DND-41 (cell line): ENCODE data around the gene TMTC1.
A peak's percentile ranks its signal among the peaks of the same experiment; 100 is the strongest.

ENCODE experiments used
- ATAC-seq: fragments of 200-7000 bp; cut with Tn5 transposase; 3 replicates; pipeline ENCODE4 v1.9.1; 2021; ENCODE audit warnings: low read depth; ENCODE audit not compliant: insufficient read depth
- DNase-seq: peaks from one replicate; pipeline ENCODE4 v3.0.0-alpha.2; 2020
- H2AFZ ChIP-seq: 2 replicates; pipeline ENCODE4 v1.6.0; 2012; ENCODE audit warnings: low read depth, low read length
- H3K27ac ChIP-seq: 2 replicates; pipeline ENCODE4 v1.5.1; 2012; ENCODE audit warnings: low read length, inconsistent platforms
- H3K27me3 ChIP-seq: fragments of 200-600 bp; sonication (generic); 2 replicates; pipeline ENCODE4 v1.6.0; 2012; ENCODE audit warnings: low read length, mild to moderate bottlenecking, inconsistent platforms; ENCODE audit not compliant: insufficient read depth, poor library complexity
- H3K36me3 ChIP-seq: 2 replicates; pipeline ENCODE4 v1.5.1; 2012; ENCODE audit warnings: low read length, inconsistent platforms; ENCODE audit not compliant: insufficient read depth
- H3K4me1 ChIP-seq: 2 replicates; pipeline ENCODE4 v1.5.1; 2012; ENCODE audit warnings: mild to moderate bottlenecking, low read length; ENCODE audit not compliant: insufficient read depth
- H3K4me2 ChIP-seq: 2 replicates; pipeline ENCODE4 v1.6.0; 2012; ENCODE audit warnings: mild to moderate bottlenecking, moderate library complexity, low read length, inconsistent platforms; ENCODE audit not compliant: insufficient read depth
- H3K4me3 ChIP-seq, 2 experiments: fragments of 200-600 bp in 1 of 2; shearing (Covaris generic) in 1 of 2; 2 replicates each; pipeline ENCODE4 v1.5.1; 2012 to 2016; ENCODE audit warnings: inconsistent platforms in 2 of 2, low read length in 2 of 2, mild to moderate bottlenecking in 2 of 2, low read depth in 1 of 2, moderate library complexity in 1 of 2
- H3K79me2 ChIP-seq: 2 replicates; pipeline ENCODE4 v1.6.0; 2012; ENCODE audit warnings: low read length, inconsistent platforms; ENCODE audit not compliant: insufficient read depth
- H3K9ac ChIP-seq: 2 replicates; pipeline ENCODE4 v1.6.0; 2012; ENCODE audit warnings: low read depth, mild to moderate bottlenecking, inconsistent platforms, low read length, moderate library complexity
- H3K9me3 ChIP-seq: 2 replicates; pipeline ENCODE4 v1.5.1; 2012; ENCODE audit warnings: low read length, moderate library complexity, mild to moderate bottlenecking, inconsistent platforms; ENCODE audit not compliant: insufficient read depth, severe bottlenecking
- H4K20me1 ChIP-seq: 2 replicates; pipeline ENCODE4 v1.6.0; 2012; ENCODE audit warnings: low read length; ENCODE audit not compliant: insufficient read depth
- EZH2 ChIP-seq: IDR thresholded peaks from 3 replicates; pipeline ENCODE4 v1.6.1; 2012; ENCODE audit warnings: borderline replicate concordance, low read depth, mild to moderate bottlenecking, moderate library complexity, low read length, inconsistent platforms; ENCODE audit not compliant: severe bottlenecking
- TF ChIP-seq, protein P1 (sequence below): IDR thresholded peaks from 2 replicates; pipeline ENCODE4 v1.5.1; 2012; ENCODE audit warnings: borderline replicate concordance, low read length, moderate library complexity, mild to moderate bottlenecking; ENCODE audit not compliant: poor library complexity, severe bottlenecking; ENCODE audit errors: extremely low read depth

TMTC1 gene

DNA sequence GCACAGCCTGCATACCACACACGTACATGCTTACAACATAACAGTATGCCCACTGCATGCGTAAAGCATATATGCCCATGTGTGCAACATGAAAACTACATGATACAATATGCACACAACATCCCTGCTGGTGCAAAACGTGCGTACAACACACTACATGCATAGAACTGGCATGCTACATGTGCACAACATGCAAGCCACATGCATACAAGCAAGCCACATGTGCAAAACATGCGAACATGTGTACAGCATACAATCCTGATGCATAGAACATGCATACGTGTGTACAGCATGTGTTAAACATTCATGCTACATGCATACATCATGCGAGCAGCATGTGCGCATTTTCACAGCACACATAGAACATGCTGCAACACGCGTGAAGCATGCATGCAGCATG is 8.4 kb upstream of the TMTC1 start:
- Histone ChIP-seq H3K4me1 (no peaks in the 10 kb centered on the region), H3K27ac (no peak overlapping the region), H3K79me2 (no peaks in the 10 kb centered on the region), H3K4me3 (0 out of 4 replicates have a peak overlapping the region, but pooled peaks of 1 of the 2 experiments have one; percentile 3), H4K20me1 (no peaks in the 10 kb centered on the region), H2AFZ (no peak overlapping the region), H3K9ac (no peak overlapping the region), H3K4me2 (no peak overlapping the region), H3K27me3 (no peaks in the 10 kb centered on the region), H3K36me3 (no peaks in the 10 kb centered on the region), H3K9me3 (peaks cover 34% of the 10 kb centered on the region)
- ATAC-seq (no peak), DNase-seq (no peak)
- TF ChIP-seq, protein P1, sequence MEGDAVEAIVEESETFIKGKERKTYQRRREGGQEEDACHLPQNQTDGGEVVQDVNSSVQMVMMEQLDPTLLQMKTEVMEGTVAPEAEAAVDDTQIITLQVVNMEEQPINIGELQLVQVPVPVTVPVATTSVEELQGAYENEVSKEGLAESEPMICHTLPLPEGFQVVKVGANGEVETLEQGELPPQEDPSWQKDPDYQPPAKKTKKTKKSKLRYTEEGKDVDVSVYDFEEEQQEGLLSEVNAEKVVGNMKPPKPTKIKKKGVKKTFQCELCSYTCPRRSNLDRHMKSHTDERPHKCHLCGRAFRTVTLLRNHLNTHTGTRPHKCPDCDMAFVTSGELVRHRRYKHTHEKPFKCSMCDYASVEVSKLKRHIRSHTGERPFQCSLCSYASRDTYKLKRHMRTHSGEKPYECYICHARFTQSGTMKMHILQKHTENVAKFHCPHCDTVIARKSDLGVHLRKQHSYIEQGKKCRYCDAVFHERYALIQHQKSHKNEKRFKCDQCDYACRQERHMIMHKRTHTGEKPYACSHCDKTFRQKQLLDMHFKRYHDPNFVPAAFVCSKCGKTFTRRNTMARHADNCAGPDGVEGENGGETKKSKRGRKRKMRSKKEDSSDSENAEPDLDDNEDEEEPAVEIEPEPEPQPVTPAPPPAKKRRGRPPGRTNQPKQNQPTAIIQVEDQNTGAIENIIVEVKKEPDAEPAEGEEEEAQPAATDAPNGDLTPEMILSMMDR: no peak
- no peak for TF ChIP-seq EZH2

DNA sequence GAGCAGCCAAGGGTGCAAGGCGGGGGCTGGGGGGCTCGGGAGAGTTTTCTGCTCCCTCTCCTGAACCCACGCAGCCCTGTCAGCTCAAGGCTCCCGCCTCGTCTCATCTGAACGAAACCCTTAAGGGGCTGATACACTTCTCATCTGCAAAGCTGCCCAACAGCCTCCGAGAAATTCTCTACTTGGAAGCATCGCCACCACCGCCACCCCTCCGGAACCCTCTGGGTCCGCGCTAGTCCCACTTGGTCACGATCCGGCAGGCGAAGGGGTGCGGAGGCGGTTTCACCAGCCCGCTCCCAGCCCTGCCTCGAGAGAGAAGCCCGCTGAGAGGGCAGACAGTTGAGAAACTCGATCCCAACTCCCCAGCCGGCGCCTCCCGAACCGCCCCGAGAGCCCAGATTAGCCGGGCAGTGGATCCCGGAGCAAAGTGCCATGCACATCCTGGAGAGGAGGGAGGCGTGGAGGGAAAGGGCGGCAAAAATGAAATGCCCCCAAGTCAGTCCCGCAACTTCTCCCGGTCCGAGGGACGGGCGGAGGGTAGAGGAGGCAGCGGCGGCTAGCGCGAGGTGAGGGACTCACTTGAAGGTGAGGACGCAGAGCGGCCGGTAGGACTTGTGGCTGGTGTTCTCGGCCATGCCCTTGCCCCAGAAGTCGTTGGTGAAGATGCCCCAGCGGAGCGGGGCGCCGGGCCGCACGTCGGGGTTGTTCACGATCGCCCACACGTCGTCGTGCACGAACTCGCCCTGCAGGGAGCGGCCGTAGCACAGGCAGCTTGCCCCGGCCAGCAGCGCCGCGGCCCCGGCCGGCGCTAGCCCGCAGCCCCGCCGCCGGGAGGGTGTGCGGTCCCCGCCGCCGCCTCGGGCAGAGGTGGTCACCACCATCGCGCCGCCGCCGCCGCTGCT is 620 bp downstream of the TMTC1 start:
- Histone ChIP-seq H3K4me1 (no peaks in the 10 kb centered on the region), H3K27me3 (no peaks in the 10 kb centered on the region), H3K27ac (no peak overlapping the region), H3K36me3 (no peaks in the 10 kb centered on the region), H3K4me2 (no peak overlapping the region), H3K4me3 (no peak overlapping the region), H3K79me2 (no peaks in the 10 kb centered on the region), H3K9ac (no peak overlapping the region), H4K20me1 (no peaks in the 10 kb centered on the region), H2AFZ (no peak overlapping the region), H3K9me3 (no peaks in the 10 kb centered on the region)
- TF ChIP-seq, protein P1: no peak
- DNase-seq (no peak), ATAC-seq (no peak)

DNA sequence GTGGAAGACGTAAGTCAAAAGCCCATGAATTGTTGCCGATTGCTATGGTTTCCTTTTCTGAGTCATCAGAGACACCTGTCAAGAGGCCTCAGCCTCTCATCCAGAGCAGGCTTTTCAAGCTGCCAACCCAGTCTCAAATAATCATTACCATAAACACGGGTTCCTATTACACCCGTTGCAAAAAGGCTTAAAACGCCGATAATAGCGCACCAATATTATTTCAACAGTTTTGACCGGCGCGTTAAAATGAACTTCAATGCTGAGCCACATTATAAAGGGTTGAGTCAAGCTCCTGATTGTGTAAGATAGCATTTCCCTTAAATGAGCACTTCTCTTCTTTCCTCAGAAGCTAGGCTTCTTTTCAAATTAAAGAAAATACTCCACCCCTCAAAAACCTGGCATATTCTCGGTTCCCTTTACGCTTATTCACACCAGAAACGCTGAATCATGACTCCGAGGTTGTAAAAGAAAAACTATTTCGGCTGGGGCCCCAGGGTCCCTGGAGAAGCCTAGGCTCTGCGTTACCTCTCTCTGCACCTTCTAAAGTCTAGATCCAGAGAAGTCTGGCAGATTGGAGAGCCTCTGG is 1.4 kb downstream of the TMTC1 start:
- DNase-seq (no peak), ATAC-seq (no peak)
- H3K9me3 ChIP-seq: no peaks in the 10 kb centered on the region
- H2AFZ ChIP-seq: no peak overlapping the region
- H3K27me3 ChIP-seq: no peaks in the 10 kb centered on the region
- H3K4me2 ChIP-seq: no peak overlapping the region
- H3K4me1 ChIP-seq: no peaks in the 10 kb centered on the region
- no peak for TF ChIP-seq EZH2
- TF ChIP-seq, protein P1: no peak
- H3K4me3 ChIP-seq: no peak overlapping the region
- no peaks in the 10 kb centered on the region for H3K79me2 ChIP-seq
- H3K9ac ChIP-seq: no peak overlapping the region
- H3K36me3 ChIP-seq: no peaks in the 10 kb centered on the region
- no peak overlapping the region for H3K27ac ChIP-seq
- H4K20me1 ChIP-seq: no peaks in the 10 kb centered on the region
